ENCODE measurements around the gene GTPBP4.
"Not testable (repeated sequence)": the region's sequence is repeated elsewhere in the genome, so short reads cannot be mapped to it uniquely, and the experiment has no call there.

Gene GTPBP4

DNA sequence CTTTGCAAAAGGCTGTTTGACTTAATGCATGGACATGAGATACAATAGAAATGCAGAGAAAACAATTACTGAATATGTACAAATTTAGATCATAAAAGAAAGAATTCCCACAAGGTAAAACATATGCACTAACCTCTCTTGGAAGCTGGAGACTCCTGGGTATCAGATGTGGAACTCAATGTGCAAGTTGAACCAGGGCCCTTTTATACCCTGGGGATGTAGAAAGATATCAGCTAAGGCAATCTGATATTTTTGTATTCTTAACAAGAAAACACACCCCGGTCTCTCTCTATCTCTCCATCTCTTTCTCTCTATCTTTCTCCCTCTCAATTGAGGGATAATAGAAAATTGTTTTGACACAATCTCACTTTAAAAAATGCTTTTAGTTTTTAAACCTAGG lies 37.4 kb downstream of the GTPBP4 start, which contains the start of gene IDI2:
TSS of gene IDI2 (minus strand) at position 177 of the 400 bp plus-strand sequence. CDS start 1,136 bp downstream, outside the sequence.
- DNase-seq (ENCODE audit: low spot score), result no peak

- no peak for DNase-seq (ENCODE audit: low spot score)
Measured at GRCh38 chr10:1026578-1026977, 38.3 kb downstream of the GTPBP4 start.

GRCh38 chr10:1029838-1030237 lies 41.6 kb downstream of the GTPBP4 start:
- no peak for DNase-seq (ENCODE audit: low spot score)

GRCh38 chr10:1033601-1034000 lies 45.4 kb downstream of the GTPBP4 start:
- no peak for DNase-seq (ENCODE audit: low spot score)

DNA sequence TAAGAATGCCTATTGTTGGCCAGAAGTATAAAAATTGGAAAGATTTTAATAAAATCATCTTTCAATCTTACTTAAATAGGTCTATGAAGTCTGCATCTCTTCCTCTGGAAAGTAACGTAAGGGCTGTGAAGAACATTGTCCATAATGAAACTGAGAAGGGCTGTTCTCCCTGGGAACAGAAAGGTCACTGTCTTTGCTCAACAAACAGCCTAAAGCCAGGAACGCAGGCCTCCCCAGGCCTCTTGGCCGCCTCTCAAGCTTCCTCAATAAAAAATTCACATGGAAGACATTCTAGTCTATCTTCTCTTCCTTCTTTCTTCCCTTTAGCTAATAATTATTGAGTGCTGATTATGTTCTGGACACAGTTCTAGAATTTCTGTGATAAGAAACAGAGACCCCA lies 46.5 kb downstream of the GTPBP4 start:
- DNase-seq (ENCODE audit: low spot score), result peak; percentile 89

DNA sequence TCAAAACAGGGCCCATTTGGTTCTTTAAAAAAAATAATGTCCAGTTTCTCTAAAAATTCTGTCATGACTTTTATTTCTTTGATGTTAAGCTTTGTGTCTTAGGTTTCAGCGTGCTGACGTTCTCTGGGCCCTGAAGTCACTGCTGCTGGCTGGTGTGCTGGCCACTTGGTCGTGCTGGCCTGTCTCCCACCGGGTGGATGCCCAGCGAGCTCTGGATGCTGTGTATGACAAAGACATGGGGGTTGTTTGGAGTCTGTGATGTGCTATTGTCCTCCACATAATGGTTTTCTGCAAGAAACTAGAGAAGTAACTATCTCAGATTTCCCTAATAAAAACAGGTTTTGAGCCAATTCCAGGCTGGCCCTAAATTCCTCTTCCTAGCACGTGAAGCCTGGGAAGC lies 47.0 kb downstream of the GTPBP4 start:
- peak; percentile 88 for DNase-seq (ENCODE audit: low spot score)

GRCh38 chr10:1036341-1036791 lies 48.1 kb downstream of the GTPBP4 start:
- DNase-seq (ENCODE audit: low spot score), result no peak

GRCh38 chr10:1037098-1037497 lies 48.9 kb downstream of the GTPBP4 start:
- DNase-seq (ENCODE audit: low spot score), result peak; percentile 69

- not testable (repeated sequence) for DNase-seq (ENCODE audit: low spot score)
Measured at GRCh38 chr10:1038769-1039168, 50.5 kb downstream of the GTPBP4 start.

DNA sequence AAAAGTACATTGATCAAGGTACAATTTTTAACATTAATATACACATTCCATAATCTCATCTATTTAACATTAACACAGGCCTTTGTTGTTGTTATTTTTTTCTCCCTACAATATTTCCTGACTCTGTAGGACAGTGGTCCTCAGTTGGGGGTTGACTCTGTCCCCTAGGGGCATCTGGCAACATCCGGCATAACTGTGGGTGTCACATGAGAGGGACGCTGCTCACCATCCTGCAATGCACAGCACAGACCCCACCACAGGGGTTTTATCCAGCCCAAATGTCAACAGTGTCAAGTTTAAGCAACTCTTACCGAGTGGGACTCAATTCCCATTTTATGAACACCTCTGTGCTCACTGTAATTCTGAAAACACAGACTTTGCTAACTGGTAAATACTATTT lies 51.9 kb downstream of the GTPBP4 start:
- no peak for DNase-seq (ENCODE audit: low spot score)

DNA sequence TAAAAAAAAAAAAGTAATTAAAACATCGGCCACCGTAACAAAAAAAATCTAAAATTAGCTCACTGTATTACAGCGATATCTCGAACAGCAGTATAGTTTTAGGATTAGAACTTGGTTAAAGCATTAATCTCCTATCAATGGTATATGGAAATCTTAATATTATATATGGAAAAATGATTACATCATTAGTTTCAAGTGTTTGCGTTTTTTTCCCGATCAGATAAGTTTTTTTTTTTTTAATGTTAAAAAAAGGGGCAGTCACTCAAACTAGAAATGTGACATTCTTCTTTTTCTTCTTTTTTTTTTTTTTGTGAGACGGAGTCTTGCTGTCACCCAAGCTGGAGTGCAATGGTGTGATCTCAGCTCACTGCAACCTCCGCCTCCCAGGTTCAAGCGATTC lies 53.3 kb downstream of the GTPBP4 start:
- DNase-seq (ENCODE audit: low spot score), result no peak

- no peak for DNase-seq (ENCODE audit: low spot score)
Measured at GRCh38 chr10:1043532-1043995, 55.3 kb downstream of the GTPBP4 start.

DNA sequence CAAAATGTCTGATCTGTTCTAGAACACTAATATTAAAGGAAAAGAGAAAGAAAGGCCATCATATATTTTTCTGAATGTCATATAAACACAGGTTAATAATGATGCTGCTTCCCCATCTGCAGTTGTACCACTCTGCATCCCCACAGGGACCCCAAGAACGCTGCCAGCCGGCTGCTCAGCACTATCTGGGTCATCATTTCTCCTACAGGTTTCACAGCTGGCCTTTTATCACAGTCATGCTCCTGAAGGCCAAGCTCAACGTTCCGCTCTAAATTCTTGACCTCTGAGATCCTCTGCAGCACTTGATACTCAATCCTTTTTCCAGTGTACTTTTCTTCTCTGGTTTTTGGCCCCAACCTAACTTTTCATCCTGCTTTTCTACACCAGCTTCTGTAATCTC lies 55.9 kb downstream of the GTPBP4 start:
- no peak for DNase-seq (ENCODE audit: low spot score)

DNA sequence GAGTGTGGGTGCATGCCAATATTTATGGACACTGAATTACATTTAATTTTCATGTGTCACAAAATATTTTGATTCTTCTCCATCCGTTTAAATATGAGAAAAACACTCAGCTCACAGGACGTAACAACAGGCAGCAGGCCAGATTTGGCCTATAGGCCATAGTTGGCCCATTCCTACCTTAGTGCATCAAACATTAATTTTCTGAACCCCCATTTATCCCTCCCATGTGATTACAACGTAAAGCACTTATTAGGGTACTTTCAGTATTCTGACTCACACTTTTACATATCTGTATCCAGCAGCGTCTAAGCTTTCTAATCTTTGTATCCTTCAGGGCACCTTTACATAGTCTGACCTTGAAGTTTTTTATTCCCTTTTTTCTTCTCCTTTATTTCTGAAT lies 56.7 kb downstream of the GTPBP4 start:
- DNase-seq (ENCODE audit: low spot score), result no peak

- no peak for DNase-seq (ENCODE audit: low spot score)
Measured at GRCh38 chr10:1045415-1045814, 57.2 kb downstream of the GTPBP4 start.

GRCh38 chr10:1047937-1048336 lies 59.7 kb downstream of the GTPBP4 start:
- DNase-seq (ENCODE audit: low spot score), result no peak

DNA sequence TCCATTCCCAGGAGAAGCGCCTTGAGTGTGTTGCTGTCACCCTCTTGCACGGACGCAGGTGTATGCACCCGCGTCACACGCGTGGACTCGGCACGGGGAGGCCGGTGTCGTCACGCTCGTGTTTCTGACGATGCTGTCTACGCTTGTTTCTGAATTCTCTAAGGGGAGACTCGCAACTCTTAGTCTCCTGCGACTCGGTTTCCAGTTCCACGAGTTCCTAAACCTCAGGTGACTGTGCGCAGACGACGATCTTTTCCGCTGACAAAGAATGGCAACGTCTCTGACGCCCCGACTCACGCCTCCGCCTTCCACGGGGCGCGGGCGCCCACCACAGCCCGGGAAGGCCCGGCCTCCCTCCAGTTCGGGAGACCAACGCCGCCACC lies 60.1 kb downstream of the GTPBP4 start:
- peak; percentile 47 for DNase-seq (ENCODE audit: low spot score)

GRCh38 chr10:1048732-1049424 lies 60.6 kb downstream of the GTPBP4 start, which contains the start of gene IDI1:
Gene IDI1, minus strand, starts transcription at chr10:1049119. Its CDS starts 116 bp downstream, at chr10:1049003.
- DNase-seq (ENCODE audit: low spot score), result peak; percentile 97

- no peak for DNase-seq (ENCODE audit: low spot score)
Measured at GRCh38 chr10:1049425-1049958, 61.3 kb downstream of the GTPBP4 start.

DNA sequence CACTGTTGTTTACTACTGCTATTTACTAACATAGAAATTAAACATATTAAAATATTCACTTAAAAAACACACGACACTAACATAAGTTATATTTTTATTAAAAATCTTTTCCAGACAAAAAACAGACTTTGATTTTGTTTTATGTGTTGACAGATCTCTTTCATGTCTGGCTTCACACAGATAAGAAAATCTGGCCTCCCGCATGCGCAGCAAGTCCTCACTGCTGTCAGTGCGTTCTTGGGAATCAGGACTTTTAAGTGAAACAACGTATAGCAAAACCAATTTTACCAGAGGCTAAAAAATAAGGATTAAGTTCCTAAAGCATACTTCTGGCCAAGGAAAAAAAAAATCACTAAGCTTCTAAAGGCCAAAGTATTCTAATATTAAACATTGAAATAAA lies 61.9 kb downstream of the GTPBP4 start:
- DNase-seq (ENCODE audit: low spot score), result no peak

DNA sequence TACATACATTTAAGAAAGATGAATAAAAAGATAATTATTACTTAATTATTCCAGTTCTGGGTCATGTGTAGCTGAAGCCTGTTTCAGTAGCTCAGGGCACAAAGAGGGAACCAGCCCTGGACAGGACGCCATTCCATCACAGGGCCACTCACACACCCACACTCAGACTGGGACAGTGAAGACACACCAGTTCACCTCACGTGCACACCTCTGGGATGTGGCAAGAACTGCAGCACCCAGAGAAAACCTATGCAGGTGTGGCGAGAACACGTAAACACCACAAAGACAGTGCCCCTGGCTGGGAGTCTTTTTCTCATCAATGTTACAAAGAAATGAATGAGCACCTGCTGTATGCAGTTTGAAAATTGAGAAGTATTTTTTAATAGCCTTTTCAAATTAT lies 62.3 kb downstream of the GTPBP4 start:
- no peak for DNase-seq (ENCODE audit: low spot score)

- DNase-seq (ENCODE audit: low spot score), result no peak
Measured at GRCh38 chr10:1054684-1055083, 66.5 kb downstream of the GTPBP4 start.

GRCh38 chr10:1056326-1057105 lies 68.3 kb downstream of the GTPBP4 start, which contains the start of gene WDR37:
Gene WDR37, plus strand, starts transcription at chr10:1056385. Its CDS starts 15,771 bp downstream, at chr10:1072156.
- DNase-seq (ENCODE audit: low spot score), result peak; percentile 85

All from globus pallidus (tissue), 1 donor.